Mucosa of descending colon (tissue), 3 donors: ENCODE results near the gene AMER3. TPM values are rescaled to one million over a fixed set of nuclear protein-coding genes. Genes with fewer than 3 reads are reported as not detected.
A peak's percentile ranks its signal among the peaks of the same experiment; 100 is the strongest.

Source experiments
- ATAC-seq: fragments of 200-7000 bp; cut with Tn5 transposase; one replicate; pipeline ENCODE4 v1.9.1; 2020; ENCODE audit warnings: mild to moderate bottlenecking, moderate library complexity
- DNase-seq, 3 donors: peaks; one replicate each; pipeline ENCODE4 v3.0.0-alpha.2; 2020
- H3K36me3 ChIP-seq: fragments of 200-600 bp; one replicate; pipeline ENCODE4 v1.8.0; 2021; ENCODE audit warnings: low read depth, mild to moderate bottlenecking
- H3K4me1 ChIP-seq: fragments of 200-600 bp; one replicate; pipeline ENCODE4 v1.8.0; 2021; ENCODE audit warnings: low read depth, mild to moderate bottlenecking
- H3K4me3 ChIP-seq: fragments of 200-600 bp; one replicate; pipeline ENCODE4 v1.8.0; 2021; ENCODE audit warnings: mild to moderate bottlenecking
- H3K9me3 ChIP-seq: fragments of 200-600 bp; one replicate; pipeline ENCODE4 v1.8.0; 2021; ENCODE audit warnings: mild to moderate bottlenecking
- intact Hi-C, 2 donors: fragments of 100-400 bp; cut with DNase I in 1 of 2; cut with micrococcal nuclease in 1 of 2; formaldehyde crosslinking; loops; one replicate each; pipeline versions ENCODE4 v1.11.0 to v1.11.1; 2022; cut with DNase I, micrococcal nuclease
- total RNA-seq, 3 donors: library from RNA; stranded (reverse); fragmentation: NEBNext Ultra II Directional in 2 of 3; extraction: Animal tissue kit (Norgen Biotek cat#: 25700) in 2 of 3; gene quantifications; one replicate each; pipeline versions ENCODE4 v1.2.1 to v1.2.4, GENCODE V29; 2021 to 2023
- TF ChIP-seq, protein P1 (sequence below): fragments of 200-600 bp; IDR thresholded peaks from one replicate; pipeline ENCODE4 v1.8.0; 2022; ENCODE audit warnings: antibody characterized with exemption, mild to moderate bottlenecking
- donor health status: DM: no; HTN: no; CAD: no; lungs with moderate emphysema.
- donor health status: DM: no; HTN: no; CAD: no.
- donor health status: DM: no; HTN: yes; CAD: no.

AMER3 gene
- total RNA-seq, 3 donors from 2014 or later: 0.16 to 0.55 (median 0.52) TPM

DNA sequence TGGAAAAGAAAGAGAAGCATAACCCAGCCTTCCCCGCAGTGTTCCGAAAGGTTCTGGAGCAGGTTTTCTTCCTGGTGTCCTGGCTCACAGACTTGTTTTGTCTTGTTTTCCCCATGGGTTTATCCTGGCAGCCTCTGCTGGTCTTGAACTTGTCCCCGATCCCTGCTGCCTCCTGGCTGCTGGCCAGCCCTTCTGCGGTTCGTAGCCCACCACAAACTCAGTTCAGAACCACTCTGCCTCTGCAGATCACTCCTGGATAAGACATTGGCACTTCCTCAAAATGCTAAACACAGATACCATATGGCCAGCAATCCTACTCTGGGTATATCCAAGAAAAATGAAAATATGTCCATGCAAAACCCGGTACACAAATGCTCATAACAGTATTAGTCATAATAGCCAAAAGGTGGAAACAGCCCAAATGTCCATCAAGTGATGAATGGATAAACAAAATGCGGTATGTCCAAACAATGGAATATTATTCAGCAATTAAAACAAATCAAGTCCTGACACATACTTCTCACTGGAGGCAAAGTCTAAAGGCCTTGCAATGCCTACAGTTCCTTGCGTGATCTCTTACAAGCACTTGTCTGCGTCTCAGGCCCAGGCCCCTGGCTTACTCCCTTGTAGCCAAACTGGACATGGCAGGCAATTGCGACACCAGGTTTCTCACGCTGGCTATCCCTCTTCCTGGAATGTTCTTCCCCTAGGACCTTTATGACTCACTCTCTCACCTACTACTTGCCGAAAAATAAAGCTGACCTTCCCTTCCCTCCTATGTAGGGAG, 53.3 kb downstream of the AMER3 start:
- intact Hi-C loops: no loop called here
- DNase-seq: no peak
- peaks cover 8% of the 10 kb centered on the region for H3K4me1 ChIP-seq
- TF ChIP-seq, protein P1, sequence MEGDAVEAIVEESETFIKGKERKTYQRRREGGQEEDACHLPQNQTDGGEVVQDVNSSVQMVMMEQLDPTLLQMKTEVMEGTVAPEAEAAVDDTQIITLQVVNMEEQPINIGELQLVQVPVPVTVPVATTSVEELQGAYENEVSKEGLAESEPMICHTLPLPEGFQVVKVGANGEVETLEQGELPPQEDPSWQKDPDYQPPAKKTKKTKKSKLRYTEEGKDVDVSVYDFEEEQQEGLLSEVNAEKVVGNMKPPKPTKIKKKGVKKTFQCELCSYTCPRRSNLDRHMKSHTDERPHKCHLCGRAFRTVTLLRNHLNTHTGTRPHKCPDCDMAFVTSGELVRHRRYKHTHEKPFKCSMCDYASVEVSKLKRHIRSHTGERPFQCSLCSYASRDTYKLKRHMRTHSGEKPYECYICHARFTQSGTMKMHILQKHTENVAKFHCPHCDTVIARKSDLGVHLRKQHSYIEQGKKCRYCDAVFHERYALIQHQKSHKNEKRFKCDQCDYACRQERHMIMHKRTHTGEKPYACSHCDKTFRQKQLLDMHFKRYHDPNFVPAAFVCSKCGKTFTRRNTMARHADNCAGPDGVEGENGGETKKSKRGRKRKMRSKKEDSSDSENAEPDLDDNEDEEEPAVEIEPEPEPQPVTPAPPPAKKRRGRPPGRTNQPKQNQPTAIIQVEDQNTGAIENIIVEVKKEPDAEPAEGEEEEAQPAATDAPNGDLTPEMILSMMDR: no peak
- H3K4me3 ChIP-seq: no peak overlapping the region
- no peak for ATAC-seq
- no peaks in the 10 kb centered on the region for H3K9me3 ChIP-seq
- no peaks in the 10 kb centered on the region for H3K36me3 ChIP-seq

GRCh38 chr2:130810490-130810889, 55.1 kb downstream of the AMER3 start:
- ATAC-seq (no peak), DNase-seq (no peak)
- peaks cover 8% of the 10 kb centered on the region for H3K4me1 ChIP-seq
- intact Hi-C loops: no loop called here
- no peaks in the 10 kb centered on the region for H3K9me3 ChIP-seq
- H3K36me3 ChIP-seq: no peaks in the 10 kb centered on the region
- H3K4me3 ChIP-seq: no peak overlapping the region
- TF ChIP-seq, protein P1: no peak

DNA sequence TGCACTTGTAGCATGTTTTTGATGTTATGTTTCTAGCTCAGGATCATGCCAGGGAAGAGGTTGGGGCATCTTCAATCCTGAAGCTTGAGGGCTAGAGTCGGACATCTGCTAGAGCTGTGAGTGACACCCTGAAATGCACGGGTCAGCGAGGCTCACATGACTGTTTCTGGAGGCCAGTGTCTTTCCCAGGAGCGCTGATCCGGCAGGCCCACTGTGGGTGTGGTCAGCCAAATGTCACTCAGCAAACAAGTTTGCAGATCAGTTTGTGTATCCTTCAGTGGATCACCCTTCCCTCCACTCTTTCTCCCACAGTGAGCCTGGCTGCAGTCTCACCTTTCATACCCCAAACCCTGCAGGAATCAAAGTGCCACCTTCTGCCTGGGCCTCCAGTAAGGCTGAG, 58.4 kb downstream of the AMER3 start:
- H3K4me1 ChIP-seq: no peaks in the 10 kb centered on the region
- TF ChIP-seq, protein P1: no peak
- H3K36me3 ChIP-seq: no peaks in the 10 kb centered on the region
- no peaks in the 10 kb centered on the region for H3K9me3 ChIP-seq
- no peak overlapping the region for H3K4me3 ChIP-seq
- intact Hi-C loops: no loop called here
- ATAC-seq (peak; percentile 12), DNase-seq (no peak)

GRCh38 chr2:130814931-130815680, 59.8 kb downstream of the AMER3 start:
- DNase-seq (no peak), ATAC-seq (no peak)
- TF ChIP-seq, protein P1: no peak
- Histone ChIP-seq H3K9me3 (no peaks in the 10 kb centered on the region), H3K36me3 (no peaks in the 10 kb centered on the region), H3K4me3 (no peak overlapping the region), H3K4me1 (no peaks in the 10 kb centered on the region)
- intact Hi-C loops: no loop called here

Other genes with a start within 250 kb of the AMER3 start
- under 1 TPM in 2 of 3 donors, not detected in 1; 0.07 to 0.14 TPM for gene POTEI, start 246.2 kb upstream of the AMER3 start, total RNA-seq
- gene CFC1B, start 234.3 kb upstream of the AMER3 start, total RNA-seq: not detected
- gene CFC1, start 156.0 kb upstream of the AMER3 start, total RNA-seq: under 1 TPM; 0.28 to 0.92 (median 0.69) TPM
- gene POTEJ, start 144.1 kb upstream of the AMER3 start, total RNA-seq: under 1 TPM in 1 of 3 donors, not detected in 2; 0.10 TPM
- not detected for gene GPR148, start 26.5 kb upstream of the AMER3 start, total RNA-seq
- 10 to 100 TPM in 1 of 3 donors, 1 to 10 TPM in 1, under 1 TPM in 1; 0.94 to 14.0 (median 1.5) TPM for gene ARHGEF4, start 81.4 kb downstream of the AMER3 start, total RNA-seq